Gastrocnemius medialis (tissue), 4 donors: ENCODE measurements around the gene PTGS1.

Experiments used
- POLR2A ChIP-seq, 2 donors: fragments of 450-650 bp; IDR thresholded peaks; one replicate each; pipeline ENCODE4 v1.6.1; 2017; ENCODE audit warnings: antibody characterized with exemption in 2 of 2, mild to moderate bottlenecking in 2 of 2, moderate library complexity in 2 of 2
- TF ChIP-seq, protein P1 (sequence below), 5 experiments: fragments of 450-650 bp in 3 of 5; fragments of 200-600 bp in 2 of 5; sonication (generic) in 2 of 5; IDR thresholded peaks in 4 of 5; conservative IDR thresholded peaks in 1 of 5; 1 replicate in 4 of 5; 2 replicates in 1 of 5; pipeline ENCODE4 v1.5.1; 2016 to 2019; ENCODE audit warnings: antibody characterized with exemption in 5 of 5, mild to moderate bottlenecking in 3 of 5, moderate library complexity in 3 of 5

GRCh38 chr9:122387536-122387935 lies 16.7 kb downstream of the PTGS1 start:
- TF ChIP-seq, protein P1, sequence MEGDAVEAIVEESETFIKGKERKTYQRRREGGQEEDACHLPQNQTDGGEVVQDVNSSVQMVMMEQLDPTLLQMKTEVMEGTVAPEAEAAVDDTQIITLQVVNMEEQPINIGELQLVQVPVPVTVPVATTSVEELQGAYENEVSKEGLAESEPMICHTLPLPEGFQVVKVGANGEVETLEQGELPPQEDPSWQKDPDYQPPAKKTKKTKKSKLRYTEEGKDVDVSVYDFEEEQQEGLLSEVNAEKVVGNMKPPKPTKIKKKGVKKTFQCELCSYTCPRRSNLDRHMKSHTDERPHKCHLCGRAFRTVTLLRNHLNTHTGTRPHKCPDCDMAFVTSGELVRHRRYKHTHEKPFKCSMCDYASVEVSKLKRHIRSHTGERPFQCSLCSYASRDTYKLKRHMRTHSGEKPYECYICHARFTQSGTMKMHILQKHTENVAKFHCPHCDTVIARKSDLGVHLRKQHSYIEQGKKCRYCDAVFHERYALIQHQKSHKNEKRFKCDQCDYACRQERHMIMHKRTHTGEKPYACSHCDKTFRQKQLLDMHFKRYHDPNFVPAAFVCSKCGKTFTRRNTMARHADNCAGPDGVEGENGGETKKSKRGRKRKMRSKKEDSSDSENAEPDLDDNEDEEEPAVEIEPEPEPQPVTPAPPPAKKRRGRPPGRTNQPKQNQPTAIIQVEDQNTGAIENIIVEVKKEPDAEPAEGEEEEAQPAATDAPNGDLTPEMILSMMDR (IDR thresholded peaks at IDR 0.05 in 4 of 5, conservative IDR thresholded peaks at IDR 0.05 in 1 of 5), result no peak
- no peak for TF ChIP-seq POLR2A (IDR thresholded peaks at IDR 0.05)
